Measurements from ENCODE around the gene ARL10. TPM values are rescaled to one million over a fixed set of nuclear protein-coding genes. Genes with fewer than 3 reads are reported as not detected.

Gene ARL10
- total RNA-seq, 6 donors from 2014 or later = 2.7 to 7.8 (median 4.1) TPM

DNA sequence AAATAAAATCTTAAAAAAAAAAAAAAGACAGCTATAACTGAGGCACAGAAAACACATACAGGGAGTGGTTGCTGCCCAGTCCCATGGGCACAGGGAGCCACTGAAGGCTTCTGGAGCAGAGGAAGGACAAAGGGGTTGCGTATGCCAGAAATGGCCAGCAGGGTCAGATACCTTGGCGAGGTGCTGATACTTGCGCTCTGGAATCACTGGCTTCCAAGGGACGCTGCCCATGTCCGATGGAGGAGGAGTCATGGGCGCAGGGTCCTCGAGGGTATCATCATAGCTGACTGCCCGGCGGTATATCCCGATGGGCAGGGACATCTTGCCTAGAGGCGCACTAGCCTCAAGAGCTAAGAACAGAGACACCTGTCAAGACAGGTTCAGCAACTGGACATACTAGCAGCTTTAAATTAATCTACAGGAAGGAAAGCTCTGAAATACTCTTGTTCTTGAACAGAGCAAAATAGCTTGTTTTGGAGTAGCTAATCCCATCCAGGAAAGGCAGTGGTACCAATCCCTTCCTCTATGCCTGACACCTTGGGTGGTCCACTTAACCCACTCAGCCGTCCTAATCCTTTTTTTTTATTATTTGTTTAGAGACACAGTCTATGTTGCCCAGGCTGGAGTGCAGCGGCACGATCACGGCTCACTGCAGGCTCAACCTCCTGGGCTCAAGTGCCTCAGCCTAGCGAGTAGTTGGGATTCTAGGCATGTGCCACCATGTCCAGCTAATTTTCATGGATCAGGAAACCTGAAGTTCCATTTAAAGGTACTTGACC, 9.7 kb upstream of the ARL10 start:
- no peak for ATAC-seq (ENCODE audit: low FRiP score in 2 of 2)
- H3K4me3 ChIP-seq = no peak overlapping the region
- peaks cover 10 to 80% (median 36%) of the 10 kb centered on the region in 4 donors for H3K36me3 ChIP-seq
- H3K4me1 ChIP-seq = peaks cover 3 to 13% (median 9%) of the 10 kb centered on the region in 4 donors
- no peaks in the 10 kb centered on the region for H3K9me3 ChIP-seq
- H3K27me3 ChIP-seq = no peaks in the 10 kb centered on the region
- H3K27ac ChIP-seq = no peak overlapping the region
- TF ChIP-seq POLR2A (IDR thresholded peaks at IDR 0.05) (no peak), EP300 (IDR thresholded peaks at IDR 0.05) (no peak), POLR2AphosphoS5 (IDR thresholded peaks at IDR 0.05) (no peak), CTCF (IDR thresholded peaks at IDR 0.05) (no peak)
- 89 to 90% methylated on average over 12 to 16 of the region's 16 CpGs for WGBS, 2 donors
- no peak for DNase-seq

GRCh38 chr5:176356179-176356566, 9.1 kb upstream of the ARL10 start:
- TF ChIP-seq POLR2A (IDR thresholded peaks at IDR 0.05) (no peak), EP300 (IDR thresholded peaks at IDR 0.05) (no peak), POLR2AphosphoS5 (IDR thresholded peaks at IDR 0.05) (no peak), CTCF (IDR thresholded peaks at IDR 0.05) (no peak)
- Histone ChIP-seq H3K27me3 (no peaks in the 10 kb centered on the region), H3K4me1 (peaks cover 3 to 19% (median 12%) of the 10 kb centered on the region in 4 donors), H3K27ac (no peak overlapping the region), H3K9me3 (no peaks in the 10 kb centered on the region), H3K4me3 (no peak overlapping the region), H3K36me3 (peaks cover 10 to 74% (median 33%) of the 10 kb centered on the region in 4 donors)
- no peak for DNase-seq
- WGBS, 2 donors = 91% methylated on average over 3 of the region's 3 CpGs
- ATAC-seq (ENCODE audit: low FRiP score in 2 of 2) = no peak

DNA sequence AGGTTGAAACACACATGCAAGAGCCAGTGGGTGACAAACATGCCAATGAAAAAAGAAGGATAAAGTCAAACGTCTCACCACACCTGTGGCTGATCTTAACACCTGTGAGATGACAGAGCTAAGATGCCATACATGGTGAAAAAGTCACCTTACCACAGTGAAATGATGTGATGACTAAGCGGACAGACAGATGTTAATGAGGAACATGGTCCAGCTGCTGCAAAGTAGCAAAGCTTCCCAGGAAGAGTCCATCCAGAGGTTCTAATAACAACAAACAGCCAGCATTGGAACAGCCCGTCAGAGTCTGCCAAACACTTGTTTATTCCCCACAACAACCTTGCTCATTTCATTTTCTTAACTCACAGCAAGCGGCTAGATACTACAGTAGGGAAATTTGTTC, 5.6 kb upstream of the ARL10 start:
- H3K4me1 ChIP-seq = peaks cover 9 to 27% (median 14%) of the 10 kb centered on the region in 4 donors
- no peak overlapping the region for H3K27ac ChIP-seq
- ATAC-seq (ENCODE audit: low FRiP score in 2 of 2) (no peak), DNase-seq (no peak)
- H3K36me3 ChIP-seq = peaks cover 0 to 39% (median 13%) of the 10 kb centered on the region in 4 donors
- TF ChIP-seq POLR2AphosphoS5 (IDR thresholded peaks at IDR 0.05) (no peak), POLR2A (IDR thresholded peaks at IDR 0.05) (no peak), EP300 (IDR thresholded peaks at IDR 0.05) (no peak), CTCF (IDR thresholded peaks at IDR 0.05) (no peak)
- WGBS, 2 donors = 64 to 73% methylated on average over 4 of the region's 4 CpGs
- H3K4me3 ChIP-seq = no peak overlapping the region
- H3K27me3 ChIP-seq = no peaks in the 10 kb centered on the region
- H3K9me3 ChIP-seq = no peaks in the 10 kb centered on the region

DNA sequence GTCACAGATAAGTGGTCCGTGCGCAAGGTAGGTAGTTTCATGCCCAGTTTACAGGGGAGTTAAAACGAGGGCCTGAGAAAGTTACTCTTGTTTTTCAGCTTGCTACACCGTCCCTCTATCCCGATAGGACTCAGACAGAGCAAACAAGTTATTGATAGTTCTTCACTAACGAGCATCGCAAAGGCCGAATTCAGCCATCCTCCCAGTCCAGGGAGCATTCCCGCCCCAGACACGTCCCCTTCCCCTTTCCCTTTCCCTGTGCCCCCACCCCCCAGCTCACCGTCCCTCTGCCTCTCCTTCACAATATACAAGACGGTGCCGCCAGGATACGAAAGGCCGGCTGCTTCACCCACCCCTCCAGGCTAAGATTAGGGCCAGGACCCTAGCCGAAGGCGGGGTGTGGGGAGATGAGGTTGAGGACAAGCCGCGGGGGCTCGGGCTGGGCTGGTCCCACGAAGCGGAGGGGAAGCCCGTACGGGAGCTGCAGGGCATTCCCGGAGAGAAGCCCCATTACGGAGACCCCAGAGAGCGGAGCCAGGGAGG, 4.3 kb upstream of the ARL10 start:
- DNase-seq = peak in 1 of 2 donors; percentile 30
- H3K36me3 ChIP-seq = peaks cover 0 to 30% (median 11%) of the 10 kb centered on the region in 4 donors

More for the DNA sequence above, 4.3 kb upstream of the ARL10 start:
- H3K4me3 ChIP-seq = peak overlapping the region; percentile 85 to 98 (median 96)
- H3K27ac ChIP-seq = peak overlapping the region; percentile 62 to 90 (median 85)
- no peaks in the 10 kb centered on the region for H3K9me3 ChIP-seq
- 4% methylated on average over 18 to 22 of the region's 27 CpGs for WGBS, 2 donors
- no peak for TF ChIP-seq POLR2A (IDR thresholded peaks at IDR 0.05)
- TF ChIP-seq EP300 (IDR thresholded peaks at IDR 0.05) = no peak
- TF ChIP-seq POLR2AphosphoS5 (IDR thresholded peaks at IDR 0.05) = no peak
- no peak for TF ChIP-seq CTCF (IDR thresholded peaks at IDR 0.05)
- peaks cover 16 to 40% (median 22%) of the 10 kb centered on the region in 4 donors for H3K4me1 ChIP-seq
- H3K27me3 ChIP-seq = peaks cover 0 to 6% (median 0%) of the 10 kb centered on the region in 4 donors
- no peak for ATAC-seq (ENCODE audit: low FRiP score in 2 of 2)
